H1 (cell line): ENCODE measurements around the gene NLRC5. TPM values are rescaled to one million over a fixed set of nuclear protein-coding genes. Genes with fewer than 3 reads are reported as not detected.

Experiments
- CTCF ChIA-PET: fragments of 300-600 bp; sonication (Branson Sonifier 250); formaldehyde crosslinking; loops from one replicate; lab custom pipeline; 2021; ENCODE audit not compliant: partially characterized antibody; lab: Charles Lee
- POLR2A ChIA-PET: fragments of 300-600 bp; sonication (Branson Sonifier 250); formaldehyde crosslinking; loops from one replicate; lab custom pipeline; 2021; ENCODE audit warnings: inconsistent platforms; ENCODE audit not compliant: partially characterized antibody; lab: Charles Lee
- DNase-seq, 2 experiments: peaks; one replicate each; pipeline versions ENCODE4 v3.0.0 to v3.0.0-alpha.2; 2010 to 2022; ENCODE audit warnings: low spot score in 2 of 2, low read depth in 1 of 2, mixed read lengths in 1 of 2
- FAIRE-seq: peaks from 2 replicates; lab custom pipeline; 2011; peaks lifted over from hg19 to GRCh38; lab: Jason Lieb, UNC
- H2AFZ ChIP-seq: 2 replicates; pipeline ENCODE4 v1.8.1; 2012; ENCODE audit warnings: low read length, inconsistent platforms
- H2AK5ac ChIP-seq: 2 replicates; pipeline ENCODE4 v1.6.1; 2013; ENCODE audit warnings: low read depth, low read length
- H2BK120ac ChIP-seq: replicated peaks from 2 replicates; pipeline ENCODE3; 2013; ENCODE audit warnings: low read depth, low read length, inconsistent platforms
- H2BK12ac ChIP-seq: 2 replicates; pipeline ENCODE4 v1.6.1; 2013; ENCODE audit warnings: low read depth, low read length
- H2BK15ac ChIP-seq: 2 replicates; pipeline ENCODE4 v1.6.1; 2013; ENCODE audit warnings: low read length
- H2BK20ac ChIP-seq: 2 replicates; pipeline ENCODE4 v1.6.1; 2013; ENCODE audit warnings: low read length
- H2BK5ac ChIP-seq: 2 replicates; pipeline ENCODE4 v1.6.1; 2013; ENCODE audit warnings: low read depth, low read length
- H3K14ac ChIP-seq: 2 replicates; pipeline ENCODE4 v1.6.1; 2013; ENCODE audit warnings: inconsistent platforms; ENCODE audit not compliant: insufficient read length
- H3K18ac ChIP-seq: 2 replicates; pipeline ENCODE4 v1.6.1; 2013; ENCODE audit warnings: low read length; ENCODE audit errors: extremely low read depth
- H3K23ac ChIP-seq: 2 replicates; pipeline ENCODE4 v1.6.1; 2013; ENCODE audit warnings: inconsistent platforms; ENCODE audit not compliant: insufficient read length
- H3K23me2 ChIP-seq: 2 replicates; pipeline ENCODE4 v1.6.1; 2013; ENCODE audit warnings: low read depth, low read length
- H3K27ac ChIP-seq: 2 replicates; pipeline ENCODE4 v1.6.1; 2011; ENCODE audit warnings: low read depth, low read length, inconsistent platforms
- H3K27me3 ChIP-seq, 4 experiments: replicated peaks in 1 of 4; 1 replicate in 1 of 4; 2 replicates in 3 of 4; pipeline versions ENCODE4 v1.6.1 to v1.8.1; 2011 to 2013; ENCODE audit warnings: low read length in 3 of 4, mild to moderate bottlenecking in 3 of 4, inconsistent platforms in 2 of 4, mixed read lengths in 2 of 4, moderate library complexity in 1 of 4; ENCODE audit not compliant: control insufficient read depth in 3 of 4, insufficient read depth in 3 of 4; ENCODE audit errors: extremely low read depth in 1 of 4
- H3K36me3 ChIP-seq, 4 experiments: 2 replicates each; pipeline versions ENCODE4 v1.6.1 to v1.8.1; 2011 to 2013; ENCODE audit warnings: mild to moderate bottlenecking in 4 of 4, low read length in 3 of 4, moderate library complexity in 2 of 4, control low read depth in 1 of 4, inconsistent platforms in 1 of 4; ENCODE audit not compliant: insufficient read depth in 4 of 4, control insufficient read depth in 2 of 4
- H3K4ac ChIP-seq: replicated peaks from 2 replicates; pipeline ENCODE3; 2013; ENCODE audit warnings: low read length, low read depth, mixed read lengths, inconsistent platforms; ENCODE audit not compliant: insufficient read length
- H3K4me1 ChIP-seq, 4 experiments: replicated peaks in 1 of 4; 1 replicate in 1 of 4; 2 replicates in 3 of 4; pipeline versions ENCODE4 v1.6.1 to v1.8.1; 2011 to 2013; ENCODE audit warnings: low read length in 3 of 4, inconsistent platforms in 2 of 4, mixed read lengths in 1 of 4; ENCODE audit not compliant: insufficient read depth in 4 of 4, control insufficient read depth in 3 of 4
- H3K4me2 ChIP-seq, 2 experiments: 2 replicates each; pipeline versions ENCODE4 v1.6.1 to v1.8.1; 2011 to 2013; ENCODE audit warnings: low read depth in 2 of 2, low read length in 2 of 2, control low read depth in 1 of 2, inconsistent platforms in 1 of 2, mild to moderate bottlenecking in 1 of 2; ENCODE audit not compliant: insufficient read depth in 1 of 2
- H3K4me3 ChIP-seq, 4 experiments: fragments of 200-600, 300-600 bp in 1 of 4; sonication (generic), shearing (Covaris generic), sonication (Bioruptor Twin) in 1 of 4; 2 replicates each; pipeline versions ENCODE4 v1.5.1 to v1.8.1; 2011 to 2016; ENCODE audit warnings: low read length in 4 of 4, low read depth in 3 of 4, control low read depth in 2 of 4, inconsistent platforms in 2 of 4, mild to moderate bottlenecking in 2 of 4, mixed read lengths in 1 of 4, moderate library complexity in 1 of 4; ENCODE audit not compliant: insufficient read depth in 2 of 4; ENCODE audit errors: extremely low read depth in 1 of 4
- H3K56ac ChIP-seq: replicated peaks from 2 replicates; pipeline ENCODE3; 2013; ENCODE audit warnings: low read depth, mild to moderate bottlenecking, mixed read lengths, low read length, inconsistent platforms; ENCODE audit not compliant: insufficient read length
- H3K79me1 ChIP-seq: 2 replicates; pipeline ENCODE4 v1.6.1; 2013; ENCODE audit warnings: low read depth, low read length, control low read depth
- H3K79me2 ChIP-seq, 2 experiments: 2 replicates each; pipeline versions ENCODE4 v1.6.1 to v1.8.1; 2012 to 2013; ENCODE audit warnings: low read length in 2 of 2, mild to moderate bottlenecking in 2 of 2, inconsistent platforms in 1 of 2; ENCODE audit not compliant: insufficient read depth in 2 of 2, control insufficient read depth in 1 of 2
- H3K9ac ChIP-seq, 4 experiments: replicated peaks in 1 of 4; 1 replicate in 1 of 4; 2 replicates in 3 of 4; pipeline versions ENCODE4 v1.6.1 to v1.8.1; 2011 to 2013; ENCODE audit warnings: low read depth in 3 of 4, low read length in 3 of 4, control low read depth in 2 of 4, mild to moderate bottlenecking in 2 of 4, moderate library complexity in 2 of 4, inconsistent platforms in 1 of 4; ENCODE audit errors: extremely low read depth in 1 of 4
- H3K9me3 ChIP-seq, 2 experiments: 2 replicates each; pipeline versions ENCODE4 v1.6.1 to v1.8.1; 2012 to 2013; ENCODE audit warnings: mild to moderate bottlenecking in 2 of 2, moderate library complexity in 2 of 2, control low read depth in 1 of 2, inconsistent platforms in 1 of 2, low read depth in 1 of 2, low read length in 1 of 2, mixed read lengths in 1 of 2; ENCODE audit not compliant: insufficient read depth in 2 of 2
- H4K20me1 ChIP-seq, 2 experiments: replicated peaks in 1 of 2; 2 replicates each; pipeline versions ENCODE3 to v1.8.1; 2011 to 2013; ENCODE audit warnings: inconsistent platforms in 2 of 2, low read length in 2 of 2, mild to moderate bottlenecking in 1 of 2; ENCODE audit not compliant: insufficient read depth in 2 of 2, control insufficient read depth in 1 of 2
- H4K5ac ChIP-seq: 2 replicates; pipeline ENCODE4 v1.6.1; 2013; ENCODE audit warnings: low read length, low read depth, mixed read lengths, inconsistent platforms; ENCODE audit not compliant: insufficient read length
- H4K8ac ChIP-seq: 2 replicates; pipeline ENCODE4 v1.8.0; 2013; ENCODE audit warnings: mild to moderate bottlenecking, moderate library complexity, low read length, inconsistent platforms; ENCODE audit not compliant: insufficient read depth; ENCODE audit errors: extremely low read depth
- H4K91ac ChIP-seq: replicated peaks from 2 replicates; pipeline ENCODE3; 2013; ENCODE audit warnings: low read length, mixed read lengths, inconsistent platforms; ENCODE audit not compliant: insufficient read length
- BCL11A ChIP-seq, 2 experiments: IDR thresholded peaks; one replicate each; pipeline ENCODE4 v1.6.1; 2011; ENCODE audit warnings: low read depth in 2 of 2, low read length in 2 of 2, mild to moderate bottlenecking in 2 of 2
- HDAC6 ChIP-seq: IDR thresholded peaks from one replicate; pipeline ENCODE4 v1.7.1; 2012; ENCODE audit warnings: low read depth, mild to moderate bottlenecking, inconsistent platforms, low read length, moderate library complexity
- JUN ChIP-seq: IDR thresholded peaks from 2 replicates; pipeline ENCODE4 v1.6.1; 2011; ENCODE audit warnings: low read depth, mild to moderate bottlenecking, improper control_type of control experiment, low read length
- SIN3A ChIP-seq, 2 experiments: IDR thresholded peaks in 1 of 2; conservative IDR thresholded peaks in 1 of 2; 2 replicates each; pipeline ENCODE4 v1.6.1; 2011 to 2012; ENCODE audit warnings: low read length in 2 of 2, improper control_type of control experiment in 1 of 2, low read depth in 1 of 2, mild to moderate bottlenecking in 1 of 2
- TEAD4 ChIP-seq: IDR thresholded peaks from 2 replicates; pipeline ENCODE4 v1.6.1; 2012; ENCODE audit warnings: low read depth, low read length, inconsistent platforms, mixed read lengths
- WGBS, 2 experiments: shearing (Covaris generic) in 1 of 2; methylation state at CpG; one replicate each; pipeline versions ENCODE4 v1.1.6 to v1.1.7; 2013 to 2015; ENCODE audit warnings: low lambda C conversion rate in 2 of 2, mixed read lengths in 2 of 2, inconsistent platforms in 1 of 2, low coverage in 1 of 2, missing lambda C conversion rate in 1 of 2; ENCODE audit not compliant: insufficient replicate concordance in 2 of 2, insufficient coverage in 1 of 2, insufficient read length in 1 of 2; ENCODE audit errors: extremely low coverage in 1 of 2, missing lambda C conversion rate in 1 of 2; 5-methylcytosine and 5-hydroxymethylcytosine counted together
- polyA plus RNA-seq, 7 experiments: library from polyadenylated mRNA; depleted of rRNA in 3 of 7; stranded (reverse) in 5 of 7; unstranded in 2 of 7; fragments of >200 nt in 5 of 7; fragments of 200-250 nt in 2 of 7; gene quantifications; 1 replicate in 5 of 7; 2 replicates in 1 of 7; 4 replicates in 1 of 7; pipeline versions ENCODE4 v1.2.1 to v1.2.3, GENCODE V29; 2011 to 2013; ENCODE audit warnings: missing spikeins in 2 of 7, mixed read lengths in 2 of 7
- total RNA-seq: library from RNA; stranded (reverse); fragmentation: NEBNext Ultra II Directional; extraction: Animal tissue kit (Norgen Biotek cat#: 25700); gene quantifications from 2 replicates; pipeline ENCODE4 v1.2.1, GENCODE V29; 2021

NLRC5 gene
- total and polyA plus RNA-seq, 2 of the 8 experiments (the other 6 are each of a cell fraction or from before 2014, with no cell fraction given): 2.2 to 3.2 TPM

DNA sequence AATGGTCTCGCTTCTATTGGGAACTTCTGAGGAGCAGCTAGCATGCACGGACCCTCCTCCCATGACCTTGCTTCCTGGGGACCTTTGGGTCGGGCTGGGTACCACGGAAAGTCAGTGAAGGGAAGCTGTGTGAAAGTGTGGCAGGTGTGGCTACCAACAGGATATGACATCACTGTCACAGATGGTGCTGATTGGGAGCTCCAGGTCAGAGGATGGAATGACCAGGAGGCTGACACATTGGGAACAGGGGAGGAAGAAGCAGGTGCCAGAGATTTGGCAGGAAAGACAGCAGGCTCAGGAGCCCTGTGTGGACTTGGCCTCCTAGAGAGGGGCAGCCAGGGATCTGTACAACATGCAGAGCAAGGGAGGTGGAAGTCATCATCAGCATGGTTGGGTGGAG lies 137.1 kb downstream of the NLRC5 start:
- Histone ChIP-seq H3K36me3 (no peaks in the 10 kb centered on the region), H3K9me3 (no peaks in the 10 kb centered on the region), H3K27ac (no peak overlapping the region), H2BK120ac (no peak overlapping the region), H2BK20ac (no peak overlapping the region), H4K20me1 (no peaks in the 10 kb centered on the region), H3K79me1 (no peaks in the 10 kb centered on the region), H2BK15ac (no peak overlapping the region), H4K8ac (peak overlapping the region; percentile 59), H3K4me1 (no peaks in the 10 kb centered on the region; a peak in 1 of 7 replicates), H4K5ac (no peak overlapping the region), H3K4ac (no peak overlapping the region), H3K4me3 (no peak overlapping the region), H3K14ac (no peak overlapping the region), H3K23me2 (no peaks in the 10 kb centered on the region), H2BK12ac (no peak overlapping the region), H3K9ac (no peak overlapping the region), H3K79me2 (no peaks in the 10 kb centered on the region), H3K27me3 (no peaks in the 10 kb centered on the region), H3K4me2 (no peak overlapping the region), H4K91ac (no peak overlapping the region), H3K56ac (no peak overlapping the region), H2AFZ (no peak overlapping the region), H3K18ac (no peak overlapping the region), H2BK5ac (no peak overlapping the region), H2AK5ac (no peak overlapping the region), H3K23ac (no peak overlapping the region)
- WGBS, 2 experiments: 87% methylated on average over 4 of the region's 4 CpGs; no CpG with 5 or more reads in 1 of the 2 experiments
- TF ChIP-seq HDAC6 (no peak), SIN3A (conservative IDR thresholded peaks at IDR 0.05 in 1 of 2, IDR thresholded peaks at IDR 0.05 in 1 of 2; ENCODE audit: low read depth in 1 of 2, low read length in 2 of 2) (no peak), JUN (no peak), BCL11A (IDR thresholded peaks at IDR 0.05; ENCODE audit: low read depth in 2 of 2, low read length in 2 of 2) (no peak), TEAD4 (no peak)
- POLR2A ChIA-PET: interaction anchor here (0.9 to 1.2 kb wide), 2 partner anchors 9 to 15 kb away, joined by 3 to 4 read pairs; no protein-coding TSS in a partner anchor
- FAIRE-seq (no peak), DNase-seq (no peak)
- CTCF ChIA-PET: interaction anchor here (0.6 to 1.8 kb wide), 7 partner anchors 20 to 914 kb away, joined by 3 to 4 read pairs (median 3); no protein-coding TSS in a partner anchor
